Brain microvascular endothelial cell (primary cell): Measurements from ENCODE around the gene HBD.

Experiments
- DNase-seq: peaks from one replicate; pipeline ENCODE4 v3.0.0-alpha.2; 2020
- H3K27ac ChIP-seq: fragments of 250-450 bp; sonication (Bioruptor Pico); 2 replicates; pipeline ENCODE4 v1.5.1; 2020; ENCODE audit warnings: mild to moderate bottlenecking, moderate library complexity
- H3K27me3 ChIP-seq: fragments of 250-450 bp; sonication (Bioruptor Pico); replicated peaks from 2 replicates; pipeline ENCODE4 v1.5.1; 2020; ENCODE audit warnings: mild to moderate bottlenecking
- H3K36me3 ChIP-seq: fragments of 250-450 bp; sonication (Bioruptor Pico); replicated peaks from 2 replicates; pipeline ENCODE4 v1.5.1; 2020; ENCODE audit warnings: mild to moderate bottlenecking
- H3K4me3 ChIP-seq: 2 replicates; pipeline ENCODE4 v1.5.1; 2011; ENCODE audit warnings: low read depth, mild to moderate bottlenecking, control low read depth, low read length, moderate library complexity
- CTCF ChIP-seq: IDR thresholded peaks from 2 replicates; pipeline ENCODE4 v1.5.1; 2011; ENCODE audit warnings: low read depth, mild to moderate bottlenecking, moderate library complexity, low read length, control low read depth, inconsistent platforms; ENCODE audit errors: missing control alignments
- in situ Hi-C: cut with HindIII; loops from 2 replicates; pipeline ENCODE4 v1.10.0; 2017; ENCODE audit warnings: low sequenced_read_pairs, low pct_ligation_motif_present

The HBD gene

GRCh38 chr11:5279471-5280090 lies 45.3 kb upstream of the HBD start:
- TF ChIP-seq CTCF, result no peak
- no peak for DNase-seq
- Histone ChIP-seq H3K27me3 (no peaks in the 10 kb centered on the region), H3K27ac (no peak overlapping the region), H3K36me3 (no peaks in the 10 kb centered on the region), H3K4me3 (no peak overlapping the region)
- in situ Hi-C loops, result no loop called here

GRCh38 chr11:5277807-5278382 lies 43.6 kb upstream of the HBD start:
- TF ChIP-seq CTCF, result no peak
- Histone ChIP-seq H3K27me3 (no peaks in the 10 kb centered on the region), H3K4me3 (no peak overlapping the region), H3K27ac (no peak overlapping the region), H3K36me3 (no peaks in the 10 kb centered on the region)
- in situ Hi-C loops, result no loop called here
- no peak for DNase-seq

- Histone ChIP-seq H3K4me3 (no peak overlapping the region), H3K36me3 (no peaks in the 10 kb centered on the region), H3K27ac (no peak overlapping the region), H3K27me3 (no peaks in the 10 kb centered on the region)
- no peak for TF ChIP-seq CTCF
- no peak for DNase-seq
- in situ Hi-C loops, result no loop called here
Observed at GRCh38 chr11:5276697-5277096, 42.4 kb upstream of the HBD start.

GRCh38 chr11:5275369-5276110 lies 41.3 kb upstream of the HBD start:
- Histone ChIP-seq H3K4me3 (no peak overlapping the region), H3K27me3 (no peaks in the 10 kb centered on the region), H3K27ac (no peak overlapping the region), H3K36me3 (no peaks in the 10 kb centered on the region)
- no peak for DNase-seq
- TF ChIP-seq CTCF, result no peak
- in situ Hi-C loops, result no loop called here

GRCh38 chr11:5274395-5274794 lies 40.1 kb upstream of the HBD start:
- no peak for TF ChIP-seq CTCF
- in situ Hi-C loops, result no loop called here
- H3K27ac ChIP-seq, result no peak overlapping the region
- no peak for DNase-seq
- no peaks in the 10 kb centered on the region for H3K27me3 ChIP-seq
- H3K4me3 ChIP-seq, result no peak overlapping the region
- no peaks in the 10 kb centered on the region for H3K36me3 ChIP-seq
